Glutamatergic neuron (in vitro differentiated cells): ENCODE results near the gene EXTL2. TPM values are rescaled to one million over a fixed set of nuclear protein-coding genes. Genes with fewer than 3 reads are reported as not detected.
"Not testable (repeated sequence)": the region's sequence is repeated elsewhere in the genome, so short reads cannot be mapped to it uniquely, and the experiment has no call there.

Source experiments
- DNase-seq: peaks from one replicate; pipeline ENCODE4 v3.0.0; 2022
- H3K27ac Mint-ChIP-seq: one replicate; pipeline ENCODE4 v1.8.0; 2020; ENCODE audit warnings: mild to moderate bottlenecking, mixed read lengths, inconsistent platforms; ENCODE audit not compliant: unreplicated experiment
- H3K27me3 Mint-ChIP-seq: one replicate; pipeline ENCODE4 v1.8.0; 2020; ENCODE audit warnings: mild to moderate bottlenecking, moderate library complexity, mixed read lengths, inconsistent platforms; ENCODE audit not compliant: unreplicated experiment
- H3K36me3 Mint-ChIP-seq: one replicate; pipeline ENCODE4 v1.8.0; 2020; ENCODE audit warnings: mild to moderate bottlenecking, mixed read lengths, inconsistent platforms; ENCODE audit not compliant: unreplicated experiment
- H3K4me1 Mint-ChIP-seq: one replicate; pipeline ENCODE4 v1.8.0; 2020; ENCODE audit warnings: mild to moderate bottlenecking, low read depth, mixed read lengths, inconsistent platforms; ENCODE audit not compliant: unreplicated experiment
- H3K4me3 Mint-ChIP-seq: one replicate; pipeline ENCODE4 v1.8.0; 2020; ENCODE audit warnings: mild to moderate bottlenecking, mixed read lengths, inconsistent platforms; ENCODE audit not compliant: unreplicated experiment
- H3K9me3 Mint-ChIP-seq: one replicate; pipeline ENCODE4 v1.8.0; 2020; ENCODE audit warnings: mild to moderate bottlenecking, moderate library complexity, mixed read lengths, inconsistent platforms; ENCODE audit not compliant: unreplicated experiment
- CTCF ChIP-seq: fragments of 200-600 bp; sonication (generic); IDR thresholded peaks from one replicate; pipeline ENCODE4 v1.5.0; 2021; ENCODE audit not compliant: partially characterized antibody, unreplicated experiment
- total RNA-seq: library from RNA; stranded (reverse); fragmentation: NEBNext Ultra II Directional; extraction: Animal tissue kit (Norgen Biotek cat#: 25700); gene quantifications from one replicate; pipeline ENCODE4 v1.2.1, GENCODE V29; 2021; ENCODE audit not compliant: unreplicated experiment

Gene EXTL2
- total RNA-seq, 1 donor from 2014 or later, result 27.9 TPM

GRCh38 chr1:100893718-100894117, 924 bp downstream of the EXTL2 start:
- Mint-ChIP-seq H3K36me3 (peaks cover 22% of the 10 kb centered on the region), H3K27me3 (peaks cover 2% of the 10 kb centered on the region), H3K9me3 (peaks cover 13% of the 10 kb centered on the region), H3K4me3 (peak overlapping the region; percentile 98), H3K27ac (no peak overlapping the region), H3K4me1 (peaks cover 9% of the 10 kb centered on the region)
- TF ChIP-seq CTCF, result no peak
- DNase-seq, result no peak

- Mint-ChIP-seq H3K4me3 (no peak overlapping the region), H3K27me3 (peaks cover 2% of the 10 kb centered on the region), H3K4me1 (peaks cover 9% of the 10 kb centered on the region), H3K27ac (no peak overlapping the region), H3K36me3 (peaks cover 30% of the 10 kb centered on the region), H3K9me3 (peaks cover 13% of the 10 kb centered on the region)
- DNase-seq, result no peak
- no peak for TF ChIP-seq CTCF
These were observed 2.1 kb downstream of the EXTL2 start for GRCh38 chr1:100892554-100892953.

GRCh38 chr1:100891380-100891779, 3.3 kb downstream of the EXTL2 start:
- H3K4me1 Mint-ChIP-seq, result peaks cover 4% of the 10 kb centered on the region
- H3K36me3 Mint-ChIP-seq, result peaks cover 30% of the 10 kb centered on the region
- TF ChIP-seq CTCF, result no peak
- no peak overlapping the region for H3K4me3 Mint-ChIP-seq
- peaks cover 2% of the 10 kb centered on the region for H3K27me3 Mint-ChIP-seq
- no peak for DNase-seq
- no peak overlapping the region for H3K27ac Mint-ChIP-seq
- H3K9me3 Mint-ChIP-seq, result peaks cover 10% of the 10 kb centered on the region

GRCh38 chr1:100889869-100890482, 4.7 kb downstream of the EXTL2 start:
- not testable (repeated sequence) for H3K4me1 Mint-ChIP-seq, H3K4me3 Mint-ChIP-seq, H3K9me3 Mint-ChIP-seq, H3K27me3 Mint-ChIP-seq, H3K27ac Mint-ChIP-seq, DNase-seq
- peaks cover 30% of the 10 kb centered on the region for H3K36me3 Mint-ChIP-seq

- not testable (repeated sequence) for H3K27ac Mint-ChIP-seq, H3K4me1 Mint-ChIP-seq, H3K9me3 Mint-ChIP-seq, H3K27me3 Mint-ChIP-seq, H3K4me3 Mint-ChIP-seq, DNase-seq
- peaks cover 30% of the 10 kb centered on the region for H3K36me3 Mint-ChIP-seq
These were observed 5.6 kb downstream of the EXTL2 start for GRCh38 chr1:100889007-100889406.

GRCh38 chr1:100883963-100884362, 10.7 kb downstream of the EXTL2 start:
- H3K27me3 Mint-ChIP-seq, result no peaks in the 10 kb centered on the region
- no peak for TF ChIP-seq CTCF
- H3K4me3 Mint-ChIP-seq, result no peak overlapping the region
- peaks cover 10% of the 10 kb centered on the region for H3K36me3 Mint-ChIP-seq
- no peak overlapping the region for H3K27ac Mint-ChIP-seq
- no peak for DNase-seq
- no peaks in the 10 kb centered on the region for H3K9me3 Mint-ChIP-seq
- no peaks in the 10 kb centered on the region for H3K4me1 Mint-ChIP-seq
